ENCODE data around the gene TEX12.

DNA sequence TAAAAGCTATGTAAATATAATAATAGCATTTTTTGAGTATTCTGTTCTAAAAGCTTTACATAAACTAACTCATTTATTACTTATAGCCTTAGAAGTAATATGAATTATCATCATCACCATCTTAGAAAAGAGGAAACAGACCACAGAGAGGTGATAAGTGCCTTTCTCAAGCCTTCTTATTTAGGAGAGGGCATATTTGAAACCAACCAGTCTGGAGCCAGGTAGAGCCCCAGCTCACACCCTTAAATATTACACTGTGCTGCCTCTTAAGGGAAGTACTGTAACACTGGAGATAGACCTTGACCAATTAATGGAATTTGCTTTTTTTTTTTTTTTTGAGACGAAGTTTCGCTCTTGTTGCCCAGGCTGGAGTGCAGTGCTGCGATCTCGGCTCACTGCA is 10.4 kb downstream of the TEX12 start:
- no peak for TF ChIP-seq POLR2A (IDR thresholded peaks at IDR 0.05; ENCODE audit: low read length)
- no peak for TF ChIP-seq GATA1 (IDR thresholded peaks at IDR 0.05; ENCODE audit: low read depth, low read length)

All from erythroblast (primary cell).